Esophagus squamous epithelium (tissue), 5 donors: ENCODE results near the gene MAPK8IP3. TPM values are rescaled to one million over a fixed set of nuclear protein-coding genes. Genes with fewer than 3 reads are reported as not detected.
A peak's percentile ranks its signal among the peaks of the same experiment; 100 is the strongest.

Experiments
- DNase-seq: peaks from one replicate; lab custom pipeline; 2025; lab: John Stamatoyannopoulos, UW
- H3K27ac ChIP-seq, 4 donors: fragments of 200-600 bp; sonication (generic); one replicate each; pipeline ENCODE4 v1.5.1; 2016 to 2019; ENCODE audit warnings: mild to moderate bottlenecking in 1 of 4
- H3K27me3 ChIP-seq, 4 donors: fragments of 200-600 bp; sonication (generic); 1 replicate in 3 of 4; 2 replicates in 1 of 4; pipeline versions ENCODE4 v1.5.1 to v1.6.0; 2017 to 2021; ENCODE audit warnings: antibody characterized with exemption in 1 of 4
- H3K36me3 ChIP-seq, 3 donors: fragments of 200-600 bp; sonication (generic); one replicate each; pipeline ENCODE4 v1.5.1; 2016 to 2019
- H3K4me1 ChIP-seq, 3 donors: fragments of 200-600 bp; sonication (generic); one replicate each; pipeline ENCODE4 v1.5.1; 2017 to 2019
- H3K4me3 ChIP-seq, 4 donors: fragments of 200-600 bp; sonication (generic); 1 replicate in 3 of 4; 2 replicates in 1 of 4; pipeline ENCODE4 v1.5.1; 2016 to 2019; ENCODE audit warnings: mild to moderate bottlenecking in 2 of 4, moderate library complexity in 1 of 4
- H3K9me3 ChIP-seq, 3 donors: fragments of 200-600 bp; sonication (generic); one replicate each; pipeline ENCODE4 v1.5.1; 2016 to 2019
- CTCF ChIP-seq, 6 experiments: fragments of 450-650 bp in 4 of 6; fragments of 200-600 bp in 2 of 6; sonication (generic) in 2 of 6; IDR thresholded peaks; one replicate each; pipeline ENCODE4 v1.5.1; 2016 to 2019; ENCODE audit warnings: antibody characterized with exemption in 6 of 6, mild to moderate bottlenecking in 4 of 6, moderate library complexity in 4 of 6
- POLR2A ChIP-seq, 4 donors: fragments of 450-650 bp; IDR thresholded peaks; one replicate each; pipeline ENCODE4 v1.6.1; 2017; ENCODE audit warnings: antibody characterized with exemption in 4 of 4, mild to moderate bottlenecking in 4 of 4, moderate library complexity in 3 of 4
- WGBS, 2 donors: methylation state at CpG; one replicate each; pipeline ENCODE4 v1.1.5; 2018; 5-methylcytosine and 5-hydroxymethylcytosine counted together
- intact Hi-C: fragments of 100-400 bp; cut with DNase I; formaldehyde crosslinking; loops from one replicate; pipeline ENCODE4 v1.15.0; 2022
- total RNA-seq, 4 donors: library from RNA; depleted of rRNA; stranded (reverse); fragments of >200 nt; gene quantifications; one replicate each; pipeline ENCODE4 v1.1.0, GENCODE V29; 2016
- donor health status: DM: yes; HTN: yes; CAD: no.

Gene MAPK8IP3
- total RNA-seq, 4 donors from 2014 or later: 8.6 to 37.6 (median 24.7) TPM

GRCh38 chr16:1768061-1768766 lies 62.2 kb downstream of the MAPK8IP3 start:
- no peaks in the 10 kb centered on the region for H3K27me3 ChIP-seq
- 87 to 88% methylated on average over 24 to 30 of the region's 41 CpGs for WGBS, 2 donors

GRCh38 chr16:1768767-1769401 lies 62.9 kb downstream of the MAPK8IP3 start:
- no peak for DNase-seq
- Histone ChIP-seq H3K4me3 (no peak overlapping the region), H3K4me1 (peaks cover 15 to 64% (median 30%) of the 10 kb centered on the region in 3 donors), H3K27ac (no peak overlapping the region), H3K9me3 (no peaks in the 10 kb centered on the region), H3K27me3 (no peaks in the 10 kb centered on the region), H3K36me3 (peaks cover 33 to 60% (median 44%) of the 10 kb centered on the region in 3 donors)
- intact Hi-C loops: no loop called here
- 67 to 73% methylated on average over 2 to 7 of the region's 26 CpGs for WGBS, 2 donors
- TF ChIP-seq POLR2A (IDR thresholded peaks at IDR 0.05) (no peak), CTCF (IDR thresholded peaks at IDR 0.05) (no peak)

More at GRCh38 chr16:1768061-1768766, 62.2 kb downstream of the MAPK8IP3 start:
- intact Hi-C loops: no loop called here
- no peak for TF ChIP-seq CTCF (IDR thresholded peaks at IDR 0.05)
- DNase-seq: no peak
- H3K27ac ChIP-seq: no peak overlapping the region
- no peak overlapping the region for H3K4me3 ChIP-seq
- H3K9me3 ChIP-seq: no peaks in the 10 kb centered on the region
- peaks cover 14 to 64% (median 31%) of the 10 kb centered on the region in 3 donors for H3K4me1 ChIP-seq
- peaks cover 33 to 67% (median 48%) of the 10 kb centered on the region in 3 donors for H3K36me3 ChIP-seq

- Histone ChIP-seq H3K9me3 (no peaks in the 10 kb centered on the region), H3K4me3 (peak overlapping the region in 3 of 4 donors; percentile 69 to 98 (median 73)), H3K27me3 (no peaks in the 10 kb centered on the region), H3K27ac (peak overlapping the region; percentile 27 to 98 (median 92)), H3K4me1 (peaks cover 23 to 65% (median 35%) of the 10 kb centered on the region in 3 donors), H3K36me3 (peaks cover 33 to 54% (median 36%) of the 10 kb centered on the region in 3 donors)
- TF ChIP-seq POLR2A (IDR thresholded peaks at IDR 0.05) (no peak), CTCF (IDR thresholded peaks at IDR 0.05) (no peak)
- intact Hi-C loops: no loop called here
- 80% methylated on average over 9 of the region's 27 CpGs; no CpG with 5 or more reads in 1 of the 2 donors for WGBS, 2 donors
- DNase-seq: no peak
These were observed 63.7 kb downstream of the MAPK8IP3 start for GRCh38 chr16:1769402-1770300.

- Histone ChIP-seq H3K4me3 (peak overlapping the region; percentile 69 to 98 (median 84)), H3K27me3 (no peaks in the 10 kb centered on the region), H3K4me1 (peaks cover 27 to 73% (median 38%) of the 10 kb centered on the region in 3 donors), H3K27ac (peak overlapping the region; percentile 91 to 98 (median 95)), H3K36me3 (peaks cover 26 to 54% (median 27%) of the 10 kb centered on the region in 3 donors), H3K9me3 (no peaks in the 10 kb centered on the region)
- no peak for DNase-seq
- TF ChIP-seq CTCF (IDR thresholded peaks at IDR 0.05) (no peak), POLR2A (IDR thresholded peaks at IDR 0.05) (peak in 2 of 4 donors; percentile 16 to 23)
- intact Hi-C loops: no loop called here
- WGBS, 2 donors: 7% methylated on average over 13 of the region's 81 CpGs; no CpG with 5 or more reads in 1 of the 2 donors
These were observed 64.6 kb downstream of the MAPK8IP3 start for GRCh38 chr16:1770328-1771187.
